Measurements from ENCODE around the gene SLC38A10.
"Not testable (repeated sequence)": the region's sequence is repeated elsewhere in the genome, so short reads cannot be mapped to it uniquely, and the experiment has no call there.

Gene SLC38A10

DNA sequence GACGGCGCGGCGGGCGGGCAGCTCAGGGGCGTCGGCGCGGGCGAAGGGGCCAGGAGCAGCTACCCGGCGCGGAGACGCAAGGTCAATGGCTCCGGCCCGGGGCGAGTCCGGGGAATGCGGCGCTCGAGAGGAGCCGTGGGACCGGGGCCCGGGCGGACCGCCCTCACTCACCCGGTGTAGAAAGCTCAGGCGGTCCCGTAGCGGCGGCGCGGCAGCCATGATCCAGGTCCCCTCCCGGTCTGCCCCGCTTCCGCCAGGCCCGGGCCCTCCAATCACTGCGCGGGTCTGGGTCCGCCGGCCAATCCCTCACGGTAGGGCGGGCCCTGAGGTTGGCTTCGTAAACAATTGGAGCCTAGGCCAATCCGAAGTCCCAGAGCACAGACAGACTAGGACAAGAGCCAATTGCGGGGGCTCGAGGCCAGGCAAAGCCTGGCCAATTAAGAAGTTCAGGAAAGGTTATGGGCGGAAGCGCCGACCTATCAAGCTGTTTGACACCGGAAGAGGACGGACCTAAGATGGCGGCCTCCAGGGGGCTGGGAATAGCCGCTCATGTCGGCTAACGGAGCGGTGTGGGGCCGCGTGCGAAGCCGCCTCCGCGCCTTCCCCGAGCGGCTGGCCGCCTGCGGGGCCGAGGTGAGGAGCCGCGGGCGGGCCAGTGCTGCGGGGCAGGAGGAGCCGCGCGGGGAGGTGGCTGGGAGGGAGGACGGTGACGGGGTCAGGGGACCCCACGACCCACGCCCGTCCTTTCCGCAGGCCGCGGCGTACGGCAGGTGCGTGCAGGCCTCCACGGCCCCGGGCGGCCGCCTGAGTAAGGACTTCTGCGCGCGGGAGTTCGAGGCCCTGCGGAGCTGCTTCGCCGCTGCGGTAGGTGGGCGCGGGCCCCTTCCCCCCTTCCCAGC is 56.0 kb downstream of the SLC38A10 start, which contains the start of the genes NDUFAF8 and TEPSIN:
Gene NDUFAF8 (plus strand): TSS at position 504 of the 899 bp plus-strand sequence. CDS start 46 bp downstream, at position 550.
Gene TEPSIN (minus strand): TSS at position 241 of the 899 bp plus-strand sequence. CDS start 22 bp downstream, at position 219.
- peak; percentile 93 for DNase-seq

DNA sequence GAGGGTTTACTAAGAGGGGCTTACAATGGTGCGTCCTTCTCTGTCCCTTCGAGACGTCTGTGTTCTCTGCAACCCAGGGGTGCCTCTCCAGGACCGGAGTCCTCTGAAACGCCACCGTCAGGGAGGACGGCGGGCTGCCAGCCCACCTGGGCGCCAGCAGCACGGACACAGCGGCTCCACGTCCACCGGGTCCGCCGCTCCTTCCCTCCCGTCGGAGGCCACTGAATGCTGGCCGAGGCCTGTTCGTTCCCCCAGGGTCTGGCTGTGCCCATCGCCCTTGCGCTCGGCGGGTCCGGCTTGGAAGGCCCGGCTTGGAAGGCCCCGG is 56.7 kb downstream of the SLC38A10 start:
- DNase-seq = no peak

GRCh38 chr17:81237591-81238489 is 57.3 kb downstream of the SLC38A10 start:
- DNase-seq = no peak

- DNase-seq = no peak
Observed at GRCh38 chr17:81236784-81237183, 58.3 kb downstream of the SLC38A10 start.

DNA sequence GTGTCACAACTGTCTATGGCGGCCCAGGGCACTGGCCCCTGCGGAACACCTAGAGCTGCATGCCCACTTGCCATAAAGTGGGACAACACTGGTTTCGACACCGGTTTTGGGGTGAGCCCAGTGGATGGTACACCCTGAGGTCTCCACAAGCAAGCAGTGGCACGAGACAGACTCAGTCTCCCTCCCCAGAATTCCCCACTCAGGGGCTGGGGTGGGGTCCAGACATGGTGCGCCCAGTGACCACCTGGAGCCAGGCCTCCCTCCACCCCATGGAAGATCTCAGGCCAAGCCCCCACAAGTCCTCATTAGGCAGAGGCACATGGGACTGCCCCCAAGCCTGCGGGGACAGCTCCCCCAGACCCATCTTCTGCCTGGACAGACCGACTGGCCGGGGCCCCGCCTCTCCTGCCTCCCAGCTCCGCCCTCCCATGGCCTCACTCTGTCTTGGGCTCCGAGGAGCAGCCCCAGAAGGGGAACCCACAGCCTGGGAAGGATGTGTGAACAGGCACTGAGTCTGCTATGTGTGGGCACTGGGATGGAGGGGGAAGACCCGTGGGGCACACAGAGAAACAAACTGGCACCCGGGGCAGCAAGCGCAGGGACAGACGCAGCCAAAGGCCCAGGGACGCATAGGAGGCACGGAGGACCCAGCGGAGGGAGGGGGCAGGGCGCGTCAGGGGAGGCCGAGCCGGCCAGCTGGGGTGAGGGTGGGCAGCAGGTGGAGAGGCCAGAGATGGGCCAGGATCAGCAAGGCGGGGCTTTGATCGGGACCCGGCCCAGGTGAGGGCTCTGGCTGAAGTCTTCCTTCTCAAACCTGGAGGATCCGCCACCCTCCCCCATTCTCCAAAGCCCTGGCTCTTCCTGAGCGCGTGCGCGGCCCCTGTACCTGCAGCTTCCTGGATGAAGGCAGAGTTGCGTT is 59.0 kb downstream of the SLC38A10 start:
- DNase-seq = no peak

- DNase-seq = no peak
Observed at GRCh38 chr17:81234940-81235821, 59.9 kb downstream of the SLC38A10 start.

- no peak for DNase-seq
Observed at GRCh38 chr17:81234506-81234855, 60.6 kb downstream of the SLC38A10 start.

DNA sequence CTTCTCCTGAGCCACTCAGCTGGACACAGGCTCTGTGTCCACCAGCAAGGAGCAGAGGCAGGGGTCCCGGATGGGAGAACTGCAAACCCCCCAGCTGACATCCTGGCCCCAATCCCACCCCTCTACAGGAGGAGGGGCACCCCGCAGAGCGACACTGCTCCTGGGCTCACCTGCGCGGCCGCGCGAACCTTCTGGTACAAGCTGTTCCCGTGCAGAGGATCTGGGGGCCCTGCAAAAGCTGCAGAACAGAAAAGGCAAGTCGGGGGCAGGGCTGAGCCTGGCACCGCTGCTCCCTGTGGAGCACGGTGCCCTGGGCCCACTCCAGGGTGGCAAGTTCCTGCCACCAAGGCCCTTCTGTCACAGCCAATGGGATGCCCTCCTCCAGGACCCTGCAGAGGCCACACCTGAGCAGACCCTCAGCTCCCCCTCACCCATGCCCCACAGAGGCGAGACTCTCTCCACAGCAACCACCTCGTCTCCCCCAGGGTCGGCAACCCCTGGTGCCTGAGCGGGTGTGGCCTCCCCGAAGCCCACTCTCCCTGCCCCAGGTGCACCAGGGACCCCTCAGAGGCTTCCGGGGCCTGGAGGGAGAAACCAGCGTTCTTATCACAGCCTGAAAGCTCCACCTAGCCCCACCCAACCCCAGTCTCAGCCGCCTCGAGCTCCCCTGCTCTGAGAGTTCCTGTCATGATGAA is 61.1 kb downstream of the SLC38A10 start:
- DNase-seq = no peak

- no peak for DNase-seq
Observed at GRCh38 chr17:81233316-81233715, 61.8 kb downstream of the SLC38A10 start.

GRCh38 chr17:81232616-81233241 is 62.4 kb downstream of the SLC38A10 start:
- no peak for DNase-seq

DNA sequence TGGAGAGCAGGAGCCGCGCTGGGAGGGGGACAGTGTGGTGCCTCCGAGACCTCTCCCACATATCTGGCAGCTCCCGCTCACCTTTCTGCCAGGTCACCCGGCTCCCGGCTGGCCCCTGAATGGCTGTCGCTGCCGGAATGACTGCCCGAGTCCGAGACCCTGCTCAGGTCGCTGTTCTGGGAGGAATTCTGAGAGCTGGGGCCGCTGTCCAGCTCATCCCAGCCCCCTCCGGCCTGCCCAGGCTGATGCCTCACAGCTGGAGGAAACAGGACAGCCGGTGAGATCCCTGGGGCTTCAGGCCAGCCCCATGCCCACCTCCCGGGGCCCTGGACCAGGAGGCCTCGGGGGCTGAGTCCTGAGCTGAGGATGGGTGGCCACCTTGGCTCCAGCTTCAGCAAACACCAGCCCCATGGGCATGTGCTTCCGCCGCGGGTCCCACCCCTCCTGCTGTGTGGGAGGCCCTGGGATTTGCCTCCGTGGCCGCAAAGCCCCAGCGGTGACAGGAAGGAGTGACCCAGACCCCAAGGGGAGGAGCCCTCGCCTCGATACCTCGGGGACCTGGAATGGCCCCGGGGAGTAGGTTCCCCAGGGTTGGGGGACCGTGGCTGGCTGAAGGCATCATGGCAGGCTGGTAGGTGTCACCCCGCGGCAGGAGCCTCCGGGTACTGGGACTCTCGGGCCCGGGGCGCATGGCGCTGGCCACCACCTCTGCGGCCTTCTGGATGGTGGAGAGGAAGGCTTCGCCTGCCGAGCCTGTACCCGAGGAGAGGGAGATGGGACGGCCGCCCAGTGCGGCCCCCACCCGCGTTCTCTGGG is 63.1 kb downstream of the SLC38A10 start:
- no peak for DNase-seq

- no peak for DNase-seq
Observed at GRCh38 chr17:81231121-81231645, 63.9 kb downstream of the SLC38A10 start.

- DNase-seq = no peak
Observed at GRCh38 chr17:81230043-81230820, 64.9 kb downstream of the SLC38A10 start.

- DNase-seq = no peak
Observed at GRCh38 chr17:81229666-81229920, 65.5 kb downstream of the SLC38A10 start.

DNA sequence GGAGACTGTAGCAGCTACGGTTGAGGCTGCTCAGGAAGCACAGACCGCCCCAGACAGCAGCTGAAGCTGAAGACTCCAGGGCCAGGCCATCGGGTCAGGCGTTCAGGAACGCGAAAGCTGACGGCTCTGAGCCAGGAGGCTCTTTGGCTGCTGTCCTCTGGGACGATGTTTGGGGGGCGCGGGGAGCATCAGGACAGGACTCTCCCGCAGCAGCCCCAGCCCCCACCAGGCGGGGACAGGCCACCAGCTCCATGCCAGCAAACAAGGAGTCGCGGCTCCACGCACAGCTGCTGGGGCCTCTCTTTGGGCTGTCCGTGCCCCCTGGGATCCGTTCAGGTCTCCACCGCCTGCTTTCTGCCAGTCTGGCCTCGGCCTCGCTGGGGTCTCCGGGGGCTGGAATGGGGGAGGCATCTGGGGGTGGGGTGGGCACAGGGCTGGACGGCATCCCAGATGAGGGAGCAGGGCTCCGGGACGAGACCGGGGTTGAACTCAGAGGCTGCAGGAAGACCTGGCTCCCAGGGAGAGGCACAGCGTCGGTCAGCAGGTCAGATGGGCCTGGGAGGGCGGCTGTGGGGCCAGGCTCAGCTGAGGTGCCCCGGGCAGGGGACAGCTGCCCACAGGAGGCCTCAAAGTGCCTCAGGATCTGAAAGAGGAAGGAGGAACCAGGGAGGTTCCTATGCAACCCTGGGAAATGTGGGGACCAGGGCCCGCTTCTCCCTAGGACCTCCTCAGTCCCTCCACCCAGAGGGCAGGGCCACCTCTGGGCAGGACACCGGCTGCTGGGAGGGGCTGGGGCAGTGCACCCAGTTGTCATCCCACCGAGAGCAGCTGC is 66.1 kb downstream of the SLC38A10 start:
- no peak for DNase-seq

DNA sequence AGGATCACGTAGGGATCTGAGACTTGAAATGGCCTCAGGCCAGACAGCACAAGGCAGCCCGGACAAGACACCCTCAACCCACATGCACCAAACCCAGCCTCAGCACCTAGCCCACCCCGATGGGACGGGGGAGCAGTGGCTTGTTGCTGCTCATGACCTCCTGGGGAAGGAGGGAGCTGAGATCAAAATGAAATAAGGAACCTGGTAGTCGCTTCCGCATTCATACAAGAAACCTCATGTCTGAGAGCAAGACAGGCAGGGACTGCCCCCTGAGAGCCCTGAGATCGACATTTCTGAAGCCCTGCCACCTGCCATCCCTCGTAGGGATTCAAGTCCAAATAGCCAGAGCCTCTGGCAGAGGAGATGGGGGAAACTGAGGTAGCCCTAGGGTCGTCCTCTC is 66.7 kb downstream of the SLC38A10 start:
- DNase-seq = no peak

- DNase-seq = not testable (repeated sequence)
Observed at GRCh38 chr17:81227630-81228029, 67.5 kb downstream of the SLC38A10 start.

DNA sequence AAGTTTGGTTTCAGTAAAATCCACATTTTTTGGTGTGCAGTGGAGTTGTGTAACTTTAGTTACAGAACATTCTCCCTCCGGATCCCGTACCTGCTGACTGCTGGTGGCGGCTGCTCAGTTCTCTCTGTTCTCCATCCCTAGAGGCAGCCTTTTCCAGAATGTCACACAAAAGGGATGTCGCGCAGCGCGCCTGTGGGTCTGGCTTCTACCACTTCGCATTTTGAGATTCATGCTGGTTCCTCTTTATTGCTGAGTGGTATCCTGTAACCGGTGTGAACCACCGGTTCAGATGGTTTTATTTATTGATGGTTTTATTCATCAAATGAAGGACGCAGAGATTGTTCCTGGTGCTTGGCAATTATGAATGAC is 71.4 kb downstream of the SLC38A10 start:
- DNase-seq = no peak
